Measurements from ENCODE around the gene FBN1. TPM values are rescaled to one million over a fixed set of nuclear protein-coding genes. Genes with fewer than 3 reads are reported as not detected.

Gene FBN1
- total RNA-seq, 4 donors from 2014 or later: 128 to 325 (median 215) TPM

- no peak for TF ChIP-seq CTCF (IDR thresholded peaks at IDR 0.05; ENCODE audit: low read depth)
Measured at GRCh38 chr15:48596415-48596814, 49.1 kb downstream of the FBN1 start.

- no peak for TF ChIP-seq CTCF (IDR thresholded peaks at IDR 0.05; ENCODE audit: low read depth)
Measured at GRCh38 chr15:48595981-48596380, 49.5 kb downstream of the FBN1 start.

- no peak for TF ChIP-seq CTCF (IDR thresholded peaks at IDR 0.05; ENCODE audit: low read depth)
Measured at GRCh38 chr15:48592933-48593332, 52.6 kb downstream of the FBN1 start.

- no peak for TF ChIP-seq CTCF (IDR thresholded peaks at IDR 0.05; ENCODE audit: low read depth)
Measured at GRCh38 chr15:48592221-48592731, 53.2 kb downstream of the FBN1 start.

- TF ChIP-seq CTCF (IDR thresholded peaks at IDR 0.05; ENCODE audit: low read depth): no peak
Measured at GRCh38 chr15:48590723-48591122, 54.8 kb downstream of the FBN1 start.

GRCh38 chr15:48584812-48585563, 60.5 kb downstream of the FBN1 start:
- TF ChIP-seq CTCF (IDR thresholded peaks at IDR 0.05; ENCODE audit: low read depth): no peak

GRCh38 chr15:48584090-48584811, 61.3 kb downstream of the FBN1 start:
- no peak for TF ChIP-seq CTCF (IDR thresholded peaks at IDR 0.05; ENCODE audit: low read depth)

Data from subcutaneous adipose tissue (tissue), 4 donors.